GM13977 (cell line): ENCODE measurements around the gene SKIC8.

Experiments
- DNase-seq: peaks from one replicate; pipeline ENCODE4 v3.0.0; 2012; ENCODE audit warnings: low spot score
- CTCF ChIP-seq: IDR thresholded peaks from 2 replicates; pipeline ENCODE4 v1.5.1; 2012; ENCODE audit warnings: mild to moderate bottlenecking, control low read depth; ENCODE audit not compliant: insufficient read depth; ENCODE audit errors: extremely low read depth, missing control alignments
- in situ Hi-C: fragments of 300-500 bp; cut with MboI; formaldehyde crosslinking; loops from one replicate; pipeline ENCODE4 v1.12.0; 2022; ENCODE audit warnings: low sequenced_read_pairs, low pct_unique_long_range_greater_than_20kb, mixed read lengths, inconsistent platforms; ENCODE audit not compliant: unreplicated experiment

SKIC8 gene

GRCh38 chr15:78266806-78267205, 32.6 kb downstream of the SKIC8 start:
- no peak for TF ChIP-seq CTCF
- in situ Hi-C loops: no loop called here
- DNase-seq: no peak

GRCh38 chr15:78266229-78266628, 33.2 kb downstream of the SKIC8 start:
- TF ChIP-seq CTCF: no peak
- no peak for DNase-seq
- in situ Hi-C loops: no loop called here

- TF ChIP-seq CTCF: no peak
- in situ Hi-C loops: no loop called here
- no peak for DNase-seq
Observed at GRCh38 chr15:78265752-78266224, 33.6 kb downstream of the SKIC8 start.

- no peak for TF ChIP-seq CTCF
- in situ Hi-C loops: no loop called here
- no peak for DNase-seq
Observed at GRCh38 chr15:78265137-78265460, 34.3 kb downstream of the SKIC8 start.

GRCh38 chr15:78264304-78265136, 34.9 kb downstream of the SKIC8 start, which contains the start of gene DNAJA4:
Gene DNAJA4, plus strand, starts transcription at chr15:78264562. Its CDS starts 202 bp downstream, at chr15:78264764.
- in situ Hi-C loops: no loop called here
- peak; percentile 81 for DNase-seq

GRCh38 chr15:78263907-78264303, 35.5 kb downstream of the SKIC8 start:
- TF ChIP-seq CTCF: no peak
- no peak for DNase-seq
- in situ Hi-C loops: no loop called here

More at GRCh38 chr15:78264304-78265136, 34.9 kb downstream of the SKIC8 start, which contains the start of gene DNAJA4:
- peak; percentile 28 for TF ChIP-seq CTCF
